K562 (cell line): Measurements from ENCODE around the gene SGTB. TPM values are rescaled to one million over a fixed set of nuclear protein-coding genes. Genes with fewer than 3 reads are reported as not detected.

Experiments used
- CBFA2T3 ChIP-seq: fragments of 450-650 bp; IDR thresholded peaks from 2 replicates; pipeline ENCODE4 v1.6.1; 2017
- CBX5 ChIP-seq: IDR thresholded peaks from 2 replicates; pipeline ENCODE4 v1.6.1; 2014; ENCODE audit warnings: low read depth, borderline replicate concordance
- CTBP1 ChIP-seq: fragments of 450-650 bp; IDR thresholded peaks from 2 replicates; pipeline ENCODE4 v1.6.1; 2016; ENCODE audit warnings: borderline replicate concordance
- ESRRA ChIP-seq: fragments of 450-650 bp; IDR thresholded peaks from 2 replicates; pipeline ENCODE4 v1.6.1; 2014; ENCODE audit warnings: low read depth, mild to moderate bottlenecking, moderate library complexity, borderline replicate concordance
- FOS ChIP-seq: IDR thresholded peaks from 3 replicates; pipeline ENCODE4 v1.6.1; 2011; ENCODE audit not compliant: insufficient read length; ENCODE audit errors: extremely low read depth
- HNRNPUL1 ChIP-seq: fragments of 200-400 bp; formaldehyde crosslinking; IDR thresholded peaks from 2 replicates; pipeline ENCODE4 v1.6.1; 2017; ENCODE audit warnings: low read length
- MYC ChIP-seq, 2 experiments: fragments of 250-450 bp in 1 of 2; sonication (Bioruptor Pico) in 1 of 2; IDR thresholded peaks; 2 replicates each; pipeline versions ENCODE4 v1.5.1 to v1.6.1; 2012 to 2021; ENCODE audit warnings: low read depth in 2 of 2, borderline replicate concordance in 1 of 2, improper control_type of control experiment in 1 of 2, low read length in 1 of 2, mild to moderate bottlenecking in 1 of 2, moderate library complexity in 1 of 2
- NFIC ChIP-seq: fragments of 450-650 bp; IDR thresholded peaks from 2 replicates; pipeline ENCODE4 v1.6.1; 2017; ENCODE audit warnings: mild to moderate bottlenecking, inconsistent platforms
- NRF1 ChIP-seq, 2 experiments: fragments of 450-650 bp; IDR thresholded peaks in 1 of 2; conservative IDR thresholded peaks in 1 of 2; 2 replicates each; pipeline ENCODE4 v1.6.1; 2014; ENCODE audit warnings: mild to moderate bottlenecking in 2 of 2
- SAP30 ChIP-seq: fragments of 200-600 bp; sonication (generic); IDR thresholded peaks from 2 replicates; pipeline ENCODE4 v1.6.1; 2012; ENCODE audit warnings: borderline replicate concordance, low read depth, mild to moderate bottlenecking, moderate library complexity, low read length, control low read depth, inconsistent platforms; ENCODE audit not compliant: insufficient read depth, poor library complexity, severe bottlenecking
- TARDBP ChIP-seq: fragments of 450-650 bp; IDR thresholded peaks from 2 replicates; pipeline ENCODE4 v1.6.1; 2016
- TCF3 ChIP-seq: sonication (generic); formaldehyde crosslinking; IDR thresholded peaks from 2 replicates; pipeline ENCODE4 v1.4.0; 2020; ENCODE audit warnings: mild to moderate bottlenecking, missing genetic modification reagents
- polyA plus RNA-seq, 8 experiments: library from polyadenylated mRNA; depleted of rRNA in 4 of 8; stranded (reverse) in 5 of 8; unstranded in 3 of 8; fragments of >200 nt; fragmentation: Nextera tagmentation in 2 of 8; fragmentation: Illumina TruSeq in 1 of 8; extraction: Ambion mirVana in 2 of 8; extraction: Trizol in 1 of 8; gene quantifications; 2 replicates each; pipeline versions ENCODE4 v1.2.1 to v1.2.3, GENCODE V29; 2011 to 2014; ENCODE audit warnings: inconsistent platforms in 1 of 8, missing spikeins in 1 of 8
- total RNA-seq, 7 experiments: library from RNA; depleted of rRNA in 6 of 7; stranded (reverse); fragments of >200 nt in 6 of 7; fragmentation: Illumina TruSeq in 2 of 7; extraction: Trizol in 2 of 7; gene quantifications; 2 replicates each; pipeline versions ENCODE4 v1.2.1 to v1.2.3, GENCODE V29; 2011 to 2021; ENCODE audit warnings: low replicate concordance in 1 of 7
- TF ChIP-seq, protein P1 (sequence below): fragments of 450-650 bp; formaldehyde crosslinking; conservative IDR thresholded peaks from 2 replicates; pipeline ENCODE4 v1.4.0; 2022; ENCODE audit warnings: mild to moderate bottlenecking, missing genetic modification characterization
- TF ChIP-seq, protein P2 (sequence below), 2 experiments: fragments of 450-650 bp; conservative IDR thresholded peaks; 2 replicates each; pipeline ENCODE4 v1.6.1; 2017; ENCODE audit warnings: mild to moderate bottlenecking in 2 of 2, moderate library complexity in 2 of 2
- TF ChIP-seq, protein P3 (sequence below): fragments of 250-450 bp; sonication (Bioruptor Pico); IDR thresholded peaks from 2 replicates; pipeline ENCODE4 v1.5.0; 2021
- TF ChIP-seq, protein P4 (sequence below): fragments of 250-450 bp; sonication (Bioruptor Pico); IDR thresholded peaks from 2 replicates; pipeline ENCODE4 v1.5.0; 2021
- TF ChIP-seq, protein P5 (sequence below): fragments of 150-350 bp; conservative IDR thresholded peaks from 2 replicates; pipeline ENCODE4 v1.6.1; 2014; ENCODE audit warnings: low read length

The SGTB gene
- total and polyA plus RNA-seq, 9 of the 15 experiments (the other 6 are each of a cell fraction or from before 2014, with no cell fraction given) = 1.3 to 8.4 (median 4.8) TPM

DNA sequence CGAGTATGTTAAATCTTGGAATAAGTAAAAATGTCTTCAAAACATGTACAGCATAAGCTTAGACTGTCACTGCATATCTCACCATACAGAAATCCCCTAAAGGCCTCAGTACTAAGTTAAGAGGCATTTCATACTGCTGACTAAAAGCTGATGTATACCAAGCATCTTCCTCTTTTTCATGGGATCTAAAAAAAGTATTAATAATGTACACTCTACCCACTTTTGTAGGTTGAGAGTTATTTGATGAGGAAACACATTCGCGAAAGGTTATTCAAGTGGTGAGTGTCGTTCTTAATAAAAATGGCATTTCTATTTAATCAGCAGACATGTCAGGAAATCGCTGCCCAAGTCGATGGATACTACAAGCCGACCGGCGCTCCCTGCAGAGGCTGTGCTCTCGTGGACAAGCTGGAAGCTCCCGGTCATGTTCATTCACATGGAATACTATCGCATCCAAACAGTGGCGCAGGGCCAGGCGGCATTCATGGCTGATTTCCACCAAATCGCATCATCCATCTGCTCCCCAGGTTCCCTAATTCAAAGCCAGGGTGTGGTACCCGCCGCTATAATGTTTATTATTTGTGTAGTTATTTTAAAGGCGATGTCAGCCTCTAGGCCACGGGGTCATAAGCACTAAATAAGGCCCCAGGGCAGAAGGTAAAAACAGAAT is 724 bp downstream of the SGTB start (continued):
- TF ChIP-seq, protein P1, sequence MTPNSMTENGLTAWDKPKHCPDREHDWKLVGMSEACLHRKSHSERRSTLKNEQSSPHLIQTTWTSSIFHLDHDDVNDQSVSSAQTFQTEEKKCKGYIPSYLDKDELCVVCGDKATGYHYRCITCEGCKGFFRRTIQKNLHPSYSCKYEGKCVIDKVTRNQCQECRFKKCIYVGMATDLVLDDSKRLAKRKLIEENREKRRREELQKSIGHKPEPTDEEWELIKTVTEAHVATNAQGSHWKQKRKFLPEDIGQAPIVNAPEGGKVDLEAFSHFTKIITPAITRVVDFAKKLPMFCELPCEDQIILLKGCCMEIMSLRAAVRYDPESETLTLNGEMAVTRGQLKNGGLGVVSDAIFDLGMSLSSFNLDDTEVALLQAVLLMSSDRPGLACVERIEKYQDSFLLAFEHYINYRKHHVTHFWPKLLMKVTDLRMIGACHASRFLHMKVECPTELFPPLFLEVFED (CRISPR knock-in tag) = no peak
- TF ChIP-seq MYC (IDR thresholded peaks at IDR 0.05; ENCODE audit: low read depth, low read length) (no peak), MYC (CRISPR knock-in tag; IDR thresholded peaks at IDR 0.05; ENCODE audit: borderline replicate concordance, low read depth) (0 out of 2 replicates have a peak, but pooled peaks have one; percentile 39), NFIC (peak; percentile 43; the same call in 1 of the 2 replicates), NRF1 (conservative IDR thresholded peaks at IDR 0.05 in 1 of 2, IDR thresholded peaks at IDR 0.05 in 1 of 2) (peak in 1 of 2 experiments; percentile 49; a peak in 2 of 4 replicates), TCF3 (CRISPR knock-in tag) (peak; percentile 33), CTBP1 (peak; percentile 58; the same call in 1 of the 2 replicates), CBFA2T3 (peak; percentile 35), CBX5 (no peak), HNRNPUL1 (no peak), TARDBP (no peak), SAP30 (peak; percentile 41), FOS (no peak), ESRRA (no peak)
- TF ChIP-seq, protein P2, sequence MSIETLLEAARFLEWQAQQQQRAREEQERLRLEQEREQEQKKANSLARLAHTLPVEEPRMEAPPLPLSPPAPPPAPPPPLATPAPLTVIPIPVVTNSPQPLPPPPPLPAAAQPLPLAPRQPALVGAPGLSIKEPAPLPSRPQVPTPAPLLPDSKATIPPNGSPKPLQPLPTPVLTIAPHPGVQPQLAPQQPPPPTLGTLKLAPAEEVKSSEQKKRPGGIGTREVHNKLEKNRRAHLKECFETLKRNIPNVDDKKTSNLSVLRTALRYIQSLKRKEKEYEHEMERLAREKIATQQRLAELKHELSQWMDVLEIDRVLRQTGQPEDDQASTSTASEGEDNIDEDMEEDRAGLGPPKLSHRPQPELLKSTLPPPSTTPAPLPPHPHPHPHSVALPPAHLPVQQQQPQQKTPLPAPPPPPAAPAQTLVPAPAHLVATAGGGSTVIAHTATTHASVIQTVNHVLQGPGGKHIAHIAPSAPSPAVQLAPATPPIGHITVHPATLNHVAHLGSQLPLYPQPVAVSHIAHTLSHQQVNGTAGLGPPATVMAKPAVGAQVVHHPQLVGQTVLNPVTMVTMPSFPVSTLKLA (conservative IDR thresholded peaks at IDR 0.05) = 0 out of 4 replicates have a peak, but pooled peaks have one; percentile 8 to 13
- TF ChIP-seq, protein P3, sequence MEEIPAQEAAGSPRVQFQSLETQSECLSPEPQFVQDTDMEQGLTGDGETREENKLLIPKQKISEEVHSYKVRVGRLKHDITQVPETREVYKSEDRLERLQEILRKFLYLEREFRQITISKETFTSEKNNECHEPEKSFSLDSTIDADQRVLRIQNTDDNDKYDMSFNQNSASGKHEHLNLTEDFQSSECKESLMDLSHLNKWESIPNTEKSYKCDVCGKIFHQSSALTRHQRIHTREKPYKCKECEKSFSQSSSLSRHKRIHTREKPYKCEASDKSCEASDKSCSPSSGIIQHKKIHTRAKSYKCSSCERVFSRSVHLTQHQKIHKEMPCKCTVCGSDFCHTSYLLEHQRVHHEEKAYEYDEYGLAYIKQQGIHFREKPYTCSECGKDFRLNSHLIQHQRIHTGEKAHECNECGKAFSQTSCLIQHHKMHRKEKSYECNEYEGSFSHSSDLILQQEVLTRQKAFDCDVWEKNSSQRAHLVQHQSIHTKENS (CRISPR knock-in tag) = no peak
- TF ChIP-seq, protein P4, sequence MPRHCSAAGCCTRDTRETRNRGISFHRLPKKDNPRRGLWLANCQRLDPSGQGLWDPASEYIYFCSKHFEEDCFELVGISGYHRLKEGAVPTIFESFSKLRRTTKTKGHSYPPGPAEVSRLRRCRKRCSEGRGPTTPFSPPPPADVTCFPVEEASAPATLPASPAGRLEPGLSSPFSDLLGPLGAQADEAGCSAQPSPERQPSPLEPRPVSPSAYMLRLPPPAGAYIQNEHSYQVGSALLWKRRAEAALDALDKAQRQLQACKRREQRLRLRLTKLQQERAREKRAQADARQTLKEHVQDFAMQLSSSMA (CRISPR knock-in tag) = no peak
- TF ChIP-seq, protein P5, sequence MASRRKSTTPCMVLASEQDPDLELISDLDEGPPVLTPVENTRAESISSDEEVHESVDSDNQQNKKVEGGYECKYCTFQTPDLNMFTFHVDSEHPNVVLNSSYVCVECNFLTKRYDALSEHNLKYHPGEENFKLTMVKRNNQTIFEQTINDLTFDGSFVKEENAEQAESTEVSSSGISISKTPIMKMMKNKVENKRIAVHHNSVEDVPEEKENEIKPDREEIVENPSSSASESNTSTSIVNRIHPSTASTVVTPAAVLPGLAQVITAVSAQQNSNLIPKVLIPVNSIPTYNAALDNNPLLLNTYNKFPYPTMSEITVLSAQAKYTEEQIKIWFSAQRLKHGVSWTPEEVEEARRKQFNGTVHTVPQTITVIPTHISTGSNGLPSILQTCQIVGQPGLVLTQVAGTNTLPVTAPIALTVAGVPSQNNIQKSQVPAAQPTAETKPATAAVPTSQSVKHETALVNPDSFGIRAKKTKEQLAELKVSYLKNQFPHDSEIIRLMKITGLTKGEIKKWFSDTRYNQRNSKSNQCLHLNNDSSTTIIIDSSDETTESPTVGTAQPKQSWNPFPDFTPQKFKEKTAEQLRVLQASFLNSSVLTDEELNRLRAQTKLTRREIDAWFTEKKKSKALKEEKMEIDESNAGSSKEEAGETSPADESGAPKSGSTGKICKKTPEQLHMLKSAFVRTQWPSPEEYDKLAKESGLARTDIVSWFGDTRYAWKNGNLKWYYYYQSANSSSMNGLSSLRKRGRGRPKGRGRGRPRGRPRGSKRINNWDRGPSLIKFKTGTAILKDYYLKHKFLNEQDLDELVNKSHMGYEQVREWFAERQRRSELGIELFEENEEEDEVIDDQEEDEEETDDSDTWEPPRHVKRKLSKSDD = no peak
